ENCODE results near the gene MTHFR. TPM values are rescaled to one million over a fixed set of nuclear protein-coding genes. Genes with fewer than 3 reads are reported as not detected.

The MTHFR gene
- total and polyA plus RNA-seq, 7 donors = 6.6 to 38.3 (median 24.2) TPM

DNA sequence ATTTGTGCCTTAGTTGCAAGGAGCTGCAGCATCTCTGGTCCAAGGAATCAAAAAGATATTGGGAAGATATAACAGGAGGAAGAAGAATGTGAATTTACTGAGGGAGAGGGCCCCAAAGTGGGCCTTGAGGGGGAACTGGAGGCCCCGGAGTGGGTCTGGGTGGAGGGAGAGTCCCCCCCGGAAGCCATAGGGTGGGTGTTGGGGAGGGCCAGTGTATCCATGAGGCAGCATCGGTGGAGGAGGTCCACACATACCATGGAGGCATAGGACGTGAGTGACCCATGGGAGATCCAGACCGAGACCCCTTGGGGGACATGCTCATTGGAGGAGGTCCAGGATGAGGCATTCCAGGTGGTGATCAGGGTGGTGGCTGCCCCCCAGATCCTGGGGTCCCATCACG, 44.5 kb downstream of the MTHFR start:
- Histone ChIP-seq H3K27ac (no peak overlapping the region), H3K27me3 (peaks cover 15 to 49% (median 16%) of the 10 kb centered on the region in 3 donors), H3K9me3 (no peaks in the 10 kb centered on the region), H3K4me1 (peaks cover 0 to 6% (median 3%) of the 10 kb centered on the region in 4 donors), H3K36me3 (no peaks in the 10 kb centered on the region), H3K4me3 (no peak overlapping the region)
- TF ChIP-seq EP300 (IDR thresholded peaks at IDR 0.05) (no peak), POLR2AphosphoS5 (IDR thresholded peaks at IDR 0.05) (no peak), POLR2A (IDR thresholded peaks at IDR 0.05) (no peak)
- TF ChIP-seq, protein P1, sequence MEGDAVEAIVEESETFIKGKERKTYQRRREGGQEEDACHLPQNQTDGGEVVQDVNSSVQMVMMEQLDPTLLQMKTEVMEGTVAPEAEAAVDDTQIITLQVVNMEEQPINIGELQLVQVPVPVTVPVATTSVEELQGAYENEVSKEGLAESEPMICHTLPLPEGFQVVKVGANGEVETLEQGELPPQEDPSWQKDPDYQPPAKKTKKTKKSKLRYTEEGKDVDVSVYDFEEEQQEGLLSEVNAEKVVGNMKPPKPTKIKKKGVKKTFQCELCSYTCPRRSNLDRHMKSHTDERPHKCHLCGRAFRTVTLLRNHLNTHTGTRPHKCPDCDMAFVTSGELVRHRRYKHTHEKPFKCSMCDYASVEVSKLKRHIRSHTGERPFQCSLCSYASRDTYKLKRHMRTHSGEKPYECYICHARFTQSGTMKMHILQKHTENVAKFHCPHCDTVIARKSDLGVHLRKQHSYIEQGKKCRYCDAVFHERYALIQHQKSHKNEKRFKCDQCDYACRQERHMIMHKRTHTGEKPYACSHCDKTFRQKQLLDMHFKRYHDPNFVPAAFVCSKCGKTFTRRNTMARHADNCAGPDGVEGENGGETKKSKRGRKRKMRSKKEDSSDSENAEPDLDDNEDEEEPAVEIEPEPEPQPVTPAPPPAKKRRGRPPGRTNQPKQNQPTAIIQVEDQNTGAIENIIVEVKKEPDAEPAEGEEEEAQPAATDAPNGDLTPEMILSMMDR (IDR thresholded peaks at IDR 0.05) = no peak
- intact Hi-C loops (cut with DNase I) = no loop called here
- DNase-seq = no peak
- WGBS, 2 donors = 86 to 92% methylated on average over 6 of the region's 6 CpGs

DNA sequence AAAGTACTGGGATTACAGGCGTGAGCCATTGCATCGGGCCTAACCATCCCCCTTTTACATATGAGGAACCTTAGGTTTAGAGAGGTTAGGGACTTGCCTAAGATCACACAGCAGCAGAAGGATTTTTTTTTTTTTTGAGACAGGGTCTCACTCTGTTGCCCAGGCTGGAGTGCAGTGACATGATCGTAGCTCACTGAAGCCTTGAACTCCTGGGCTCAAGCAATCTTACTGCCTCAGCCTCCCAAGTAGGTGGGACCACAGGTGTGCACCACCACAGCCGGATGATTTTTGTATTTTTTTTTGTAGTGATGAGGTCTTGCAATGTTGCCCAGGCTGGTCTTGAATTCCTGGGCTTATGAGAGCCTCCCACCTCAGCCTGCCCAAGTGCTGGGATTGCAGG, 46.0 kb downstream of the MTHFR start:
- Histone ChIP-seq H3K9me3 (no peaks in the 10 kb centered on the region), H3K4me3 (no peak overlapping the region), H3K27ac (no peak overlapping the region), H3K4me1 (peaks cover 0 to 6% (median 3%) of the 10 kb centered on the region in 4 donors), H3K27me3 (peaks cover 15 to 46% (median 16%) of the 10 kb centered on the region in 3 donors), H3K36me3 (no peaks in the 10 kb centered on the region)
- TF ChIP-seq POLR2AphosphoS5 (IDR thresholded peaks at IDR 0.05) = no peak
- no peak for TF ChIP-seq EP300 (IDR thresholded peaks at IDR 0.05)
- TF ChIP-seq, protein P1 (IDR thresholded peaks at IDR 0.05) = no peak
- TF ChIP-seq POLR2A (IDR thresholded peaks at IDR 0.05) = no peak
- no peak for DNase-seq
- WGBS, 2 donors = 91 to 94% methylated on average over 4 of the region's 4 CpGs
- intact Hi-C loops (cut with DNase I) = no loop called here

DNA sequence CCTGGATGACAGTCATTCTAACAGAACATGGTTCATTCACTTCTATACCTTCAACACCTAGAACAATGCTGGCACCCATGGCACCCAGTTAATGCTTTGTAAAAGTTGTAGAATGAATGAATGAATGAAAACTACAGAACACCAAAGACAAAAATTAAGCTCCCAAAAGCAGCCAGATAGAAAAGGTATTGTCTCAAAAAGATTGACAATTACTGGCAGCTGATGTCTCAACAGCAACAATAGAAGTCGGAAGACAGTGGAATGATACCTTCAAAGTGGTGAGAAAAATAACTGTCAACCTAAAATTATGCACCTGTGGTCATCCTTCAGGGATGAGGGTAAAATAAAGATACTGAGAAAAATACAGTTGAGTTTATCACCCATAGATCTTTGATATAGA, 48.7 kb downstream of the MTHFR start:
- intact Hi-C loops (cut with DNase I) = no loop called here
- Histone ChIP-seq H3K4me3 (no peak overlapping the region), H3K27me3 (peaks cover 8 to 34% (median 11%) of the 10 kb centered on the region in 3 donors), H3K36me3 (no peaks in the 10 kb centered on the region), H3K4me1 (peaks cover 0 to 4% (median 1%) of the 10 kb centered on the region in 4 donors), H3K27ac (no peak overlapping the region), H3K9me3 (no peaks in the 10 kb centered on the region)
- WGBS, 2 donors = 89 to 93% methylated on average over 1 of the region's 1 CpG
- TF ChIP-seq EP300 (IDR thresholded peaks at IDR 0.05) = no peak
- TF ChIP-seq, protein P1 (IDR thresholded peaks at IDR 0.05) = no peak
- TF ChIP-seq POLR2A (IDR thresholded peaks at IDR 0.05) = no peak
- TF ChIP-seq POLR2AphosphoS5 (IDR thresholded peaks at IDR 0.05) = no peak
- no peak for DNase-seq

DNA sequence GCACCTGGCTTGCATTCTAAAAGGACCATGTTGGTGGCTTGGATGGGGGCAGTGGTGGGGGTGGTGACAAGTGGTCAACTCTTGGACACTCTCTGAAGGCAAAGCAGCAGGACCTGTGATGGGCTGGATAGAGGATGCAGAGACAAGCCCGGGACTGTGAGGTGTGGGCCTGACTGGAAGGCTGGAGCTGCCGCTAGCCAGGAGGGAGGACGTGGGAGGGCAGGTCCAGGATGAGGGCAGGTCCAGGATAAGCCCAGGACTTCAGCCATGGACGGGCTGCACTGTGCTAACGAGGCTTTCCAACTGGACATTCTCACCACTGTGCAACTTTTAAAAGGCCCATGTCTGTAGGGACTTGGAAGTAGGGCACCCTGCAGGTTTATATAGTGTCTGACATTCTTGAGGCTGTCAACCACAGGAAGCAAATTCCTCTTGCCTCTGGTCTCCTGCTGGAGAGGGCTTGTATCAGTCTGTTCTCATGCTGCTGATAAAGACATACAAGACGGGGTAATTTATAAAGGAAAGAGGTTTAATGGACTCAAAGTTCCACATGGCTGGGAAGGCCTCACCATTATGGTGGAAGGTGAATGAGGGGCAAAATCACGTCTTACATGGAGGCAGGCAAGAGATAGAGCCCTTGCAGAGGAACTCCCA, 52.1 kb downstream of the MTHFR start:
- H3K27ac ChIP-seq = no peak overlapping the region
- H3K4me1 ChIP-seq = no peaks in the 10 kb centered on the region
- peaks cover 0 to 23% (median 2%) of the 10 kb centered on the region in 4 donors for H3K36me3 ChIP-seq
- no peak overlapping the region for H3K4me3 ChIP-seq
- intact Hi-C loops (cut with DNase I) = no loop called here
- peaks cover 0 to 6% (median 0%) of the 10 kb centered on the region in 3 donors for H3K27me3 ChIP-seq
- TF ChIP-seq POLR2AphosphoS5 (IDR thresholded peaks at IDR 0.05) = no peak
- no peak for TF ChIP-seq POLR2A (IDR thresholded peaks at IDR 0.05)
- TF ChIP-seq, protein P1 (IDR thresholded peaks at IDR 0.05) = no peak
- no peak for TF ChIP-seq EP300 (IDR thresholded peaks at IDR 0.05)
- no peaks in the 10 kb centered on the region for H3K9me3 ChIP-seq
- no peak for DNase-seq
- 64 to 75% methylated on average over 7 of the region's 7 CpGs for WGBS, 2 donors

Measured in sigmoid colon (tissue), 7 donors.